GM10266 (cell line): ENCODE data around the gene GPR35.

Source experiments
- DNase-seq: peaks from one replicate; pipeline ENCODE4 v3.0.0; 2012; ENCODE audit errors: extremely low spot score
- TF ChIP-seq, protein P1 (sequence below): IDR thresholded peaks from 2 replicates; pipeline ENCODE4 v1.5.1; 2012; ENCODE audit warnings: mild to moderate bottlenecking, low read depth; ENCODE audit not compliant: control insufficient read depth, insufficient read depth; ENCODE audit errors: missing control alignments

The GPR35 gene

DNA sequence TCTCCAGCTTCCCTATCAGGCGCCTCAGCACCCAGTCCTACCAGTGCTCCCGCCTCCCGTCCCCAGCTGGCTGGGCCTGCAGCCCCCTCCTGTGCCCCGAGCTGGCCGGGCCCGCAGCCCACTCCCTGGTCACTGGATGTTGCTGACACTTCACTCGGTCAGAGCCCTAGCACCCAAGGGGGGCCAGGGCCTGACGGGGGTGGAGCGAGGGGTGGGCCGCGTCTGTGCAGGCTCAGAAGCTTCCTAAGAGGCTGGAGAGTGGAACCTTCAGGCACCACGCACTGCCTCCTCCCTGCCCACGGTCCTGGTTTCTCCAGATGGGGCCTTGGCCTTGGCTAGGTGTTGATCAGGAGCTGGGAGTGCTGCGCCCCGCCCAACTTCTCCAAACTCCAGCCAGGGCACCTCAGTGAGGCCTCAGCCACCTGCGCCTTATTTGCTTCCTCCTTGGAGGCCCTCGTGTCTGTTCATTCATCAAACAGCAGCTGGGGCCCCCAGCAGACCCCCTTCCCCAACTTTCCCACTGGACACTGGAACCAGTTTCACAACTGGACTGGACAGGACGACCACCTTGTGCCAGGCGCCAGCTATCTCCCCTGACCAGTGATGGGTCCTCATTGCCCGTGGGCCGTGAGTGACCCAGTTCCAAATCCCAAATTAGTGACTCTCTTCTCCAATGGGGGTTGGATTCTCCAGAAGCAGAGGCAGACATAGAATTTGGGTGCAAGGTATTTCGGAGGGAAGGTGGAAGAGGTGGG, 22.0 kb upstream of the GPR35 start:
- TF ChIP-seq, protein P1, sequence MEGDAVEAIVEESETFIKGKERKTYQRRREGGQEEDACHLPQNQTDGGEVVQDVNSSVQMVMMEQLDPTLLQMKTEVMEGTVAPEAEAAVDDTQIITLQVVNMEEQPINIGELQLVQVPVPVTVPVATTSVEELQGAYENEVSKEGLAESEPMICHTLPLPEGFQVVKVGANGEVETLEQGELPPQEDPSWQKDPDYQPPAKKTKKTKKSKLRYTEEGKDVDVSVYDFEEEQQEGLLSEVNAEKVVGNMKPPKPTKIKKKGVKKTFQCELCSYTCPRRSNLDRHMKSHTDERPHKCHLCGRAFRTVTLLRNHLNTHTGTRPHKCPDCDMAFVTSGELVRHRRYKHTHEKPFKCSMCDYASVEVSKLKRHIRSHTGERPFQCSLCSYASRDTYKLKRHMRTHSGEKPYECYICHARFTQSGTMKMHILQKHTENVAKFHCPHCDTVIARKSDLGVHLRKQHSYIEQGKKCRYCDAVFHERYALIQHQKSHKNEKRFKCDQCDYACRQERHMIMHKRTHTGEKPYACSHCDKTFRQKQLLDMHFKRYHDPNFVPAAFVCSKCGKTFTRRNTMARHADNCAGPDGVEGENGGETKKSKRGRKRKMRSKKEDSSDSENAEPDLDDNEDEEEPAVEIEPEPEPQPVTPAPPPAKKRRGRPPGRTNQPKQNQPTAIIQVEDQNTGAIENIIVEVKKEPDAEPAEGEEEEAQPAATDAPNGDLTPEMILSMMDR: no peak
- DNase-seq: no peak

- TF ChIP-seq, protein P1: no peak
- DNase-seq: peak; percentile 25
These were observed 21.4 kb upstream of the GPR35 start for GRCh38 chr2:240603846-240604245.

GRCh38 chr2:240604291-240604938, 20.9 kb upstream of the GPR35 start:
- TF ChIP-seq, protein P1: peak; percentile 32
- peak; percentile 51 for DNase-seq

DNA sequence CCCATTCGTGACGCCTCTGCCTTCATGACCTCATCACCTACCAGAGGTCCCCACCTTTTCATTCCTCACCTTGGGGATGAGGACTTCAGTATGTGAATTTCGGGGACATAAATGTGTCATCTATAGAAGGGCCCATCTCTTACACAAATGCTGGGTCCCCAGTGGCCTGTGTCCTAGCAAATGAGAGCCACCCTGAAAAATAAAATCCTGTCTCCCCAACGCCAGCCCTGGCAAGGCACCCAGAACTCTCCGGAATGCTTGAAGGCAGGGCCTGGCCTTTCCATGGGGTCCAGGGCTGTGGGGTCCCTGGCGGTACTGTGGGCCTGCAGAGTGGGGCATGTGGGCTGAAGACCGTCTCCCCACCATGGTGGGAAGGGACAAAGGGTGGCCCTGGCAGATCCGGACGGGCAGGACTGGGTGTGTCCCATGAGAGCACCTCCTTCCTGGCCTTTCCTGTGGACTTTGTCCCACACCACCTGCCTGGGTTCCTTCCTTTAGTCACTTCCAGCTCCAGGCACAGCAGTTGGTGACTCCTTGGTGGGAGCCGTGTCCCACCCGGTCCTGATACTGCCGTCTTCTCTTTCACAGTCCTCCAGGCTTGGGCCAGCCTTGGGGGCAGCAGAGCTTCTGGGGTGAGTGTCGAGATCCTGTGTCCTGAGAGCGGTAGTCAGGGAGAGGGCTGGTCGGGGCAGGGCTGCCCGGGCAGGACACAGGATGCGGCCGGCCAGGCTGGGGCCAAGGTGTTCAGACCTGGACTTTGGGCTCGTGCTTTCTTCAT, 20.2 kb upstream of the GPR35 start:
- DNase-seq: peak; percentile 25
- TF ChIP-seq, protein P1: no peak

DNA sequence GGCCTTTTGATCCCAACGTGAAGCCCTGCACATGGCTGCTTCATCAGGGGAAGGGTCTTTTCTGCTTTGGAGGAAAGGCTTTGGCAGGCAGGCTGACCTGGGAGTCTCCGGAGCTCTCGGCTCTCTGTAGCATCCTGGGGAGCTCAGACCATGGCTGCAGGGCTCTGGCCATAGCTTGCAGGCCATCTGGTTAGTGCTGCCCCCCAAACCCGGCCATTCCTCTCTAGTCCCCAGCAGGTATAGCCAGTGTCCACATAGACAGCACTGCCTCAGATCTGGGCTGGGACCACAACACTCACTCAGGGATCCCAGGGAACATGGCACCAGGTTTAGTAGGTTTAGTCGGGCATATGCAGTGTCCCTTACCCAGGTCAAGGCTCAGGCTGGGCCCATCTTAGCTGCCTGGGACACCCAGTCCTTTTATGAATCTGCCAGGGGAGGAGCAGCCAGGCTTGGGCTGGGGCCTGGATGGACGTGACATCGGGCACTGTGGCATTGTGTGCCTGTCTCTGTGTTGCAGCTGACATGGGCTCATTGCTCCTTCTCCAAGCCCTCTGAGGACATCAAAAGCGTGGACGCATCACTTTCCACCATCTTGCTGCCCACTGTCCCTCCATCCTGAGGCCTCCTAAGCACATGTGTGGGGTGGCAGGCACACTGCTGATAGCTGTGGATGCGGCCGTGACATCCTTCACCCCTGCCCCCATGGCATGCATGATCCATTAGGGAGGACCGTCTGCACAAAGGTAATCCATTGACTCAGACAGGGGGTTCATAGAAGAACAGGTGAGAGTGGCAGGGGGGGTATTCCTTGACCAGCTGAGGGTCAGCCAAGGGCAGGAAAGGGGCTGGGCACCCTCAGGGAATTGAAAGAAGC, 19.2 kb upstream of the GPR35 start:
- TF ChIP-seq, protein P1: no peak
- no peak for DNase-seq

DNA sequence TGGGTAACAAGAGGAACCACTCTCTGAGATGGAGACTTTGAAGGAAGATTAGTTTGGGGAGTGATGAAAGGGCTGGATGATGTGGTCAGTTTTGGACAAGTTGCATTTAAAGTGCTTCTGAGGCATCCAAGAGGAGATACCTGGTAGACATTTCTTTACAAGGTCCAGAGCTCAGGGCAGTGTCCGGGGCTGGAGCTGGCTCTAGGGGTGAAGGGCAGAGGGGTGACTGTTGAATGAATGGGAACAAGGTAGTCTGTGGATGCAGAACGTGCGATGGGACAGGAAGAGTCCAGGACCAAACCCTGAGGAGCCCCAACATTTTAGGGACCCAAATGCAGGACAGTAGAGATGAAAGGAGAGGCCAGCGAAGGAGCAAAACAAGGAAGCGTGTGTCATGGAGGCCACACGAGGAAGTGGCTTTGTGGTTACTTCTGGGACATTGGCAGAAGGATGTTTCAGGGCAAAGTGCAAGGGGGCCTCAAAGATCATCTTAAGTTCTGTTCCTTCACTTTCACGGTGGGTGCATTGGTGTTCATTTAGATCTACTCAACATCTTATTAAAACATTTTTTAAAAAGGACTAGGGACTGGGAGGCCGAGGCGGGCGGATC, 13.6 kb upstream of the GPR35 start:
- no peak for DNase-seq
- TF ChIP-seq, protein P1: no peak
